Naive B cell (primary cell): ENCODE results near the gene AHCY. TPM values are rescaled to one million over a fixed set of nuclear protein-coding genes. Genes with fewer than 3 reads are reported as not detected.

Experiments
- ATAC-seq, 2 donors: fragments of 150-1000 bp; cut with Tn5 transposase; 2 replicates each; pipeline ENCODE4 v1.10.0; 2021; ENCODE audit warnings: low read depth in 2 of 2, mild to moderate bottlenecking in 2 of 2, moderate library complexity in 2 of 2
- DNase-seq: peaks from one replicate; pipeline ENCODE4 v3.0.0; 2022
- H3K27ac Mint-ChIP-seq, 6 donors: one replicate each; pipeline ENCODE4 v1.8.0; 2020 to 2022; ENCODE audit warnings: mild to moderate bottlenecking in 6 of 6, mixed read lengths in 6 of 6, moderate library complexity in 5 of 6, inconsistent platforms in 2 of 6
- H3K27me3 Mint-ChIP-seq, 3 donors: one replicate each; pipeline ENCODE4 v1.8.0; 2021 to 2022; ENCODE audit warnings: mixed read lengths in 3 of 3, mild to moderate bottlenecking in 1 of 3
- H3K36me3 Mint-ChIP-seq, 2 donors: one replicate each; pipeline ENCODE4 v1.8.0; 2020 to 2022; ENCODE audit warnings: mixed read lengths in 2 of 2, inconsistent platforms in 1 of 2, mild to moderate bottlenecking in 1 of 2
- H3K4me1 Mint-ChIP-seq, 3 donors: one replicate each; pipeline ENCODE4 v1.8.0; 2020 to 2022; ENCODE audit warnings: mixed read lengths in 3 of 3, inconsistent platforms in 1 of 3, mild to moderate bottlenecking in 1 of 3, moderate library complexity in 1 of 3
- H3K4me3 Mint-ChIP-seq, 8 donors: one replicate each; pipeline ENCODE4 v1.8.0; 2020 to 2022; ENCODE audit warnings: mild to moderate bottlenecking in 8 of 8, mixed read lengths in 8 of 8, moderate library complexity in 8 of 8, inconsistent platforms in 2 of 8
- H3K9me3 Mint-ChIP-seq, 7 donors: one replicate each; pipeline ENCODE4 v1.8.0; 2020 to 2022; ENCODE audit warnings: mixed read lengths in 7 of 7, mild to moderate bottlenecking in 5 of 7, inconsistent platforms in 2 of 7, moderate library complexity in 1 of 7
- polyA plus RNA-seq, 6 donors: library from polyadenylated mRNA; unstranded; fragments of 300-500 nt; fragmentation: Illumina TruSeq; gene quantifications; one replicate each; pipeline ENCODE4 v1.2.3, GENCODE V29; 2021; ENCODE audit warnings: low read depth in 6 of 6

The AHCY gene
- polyA plus RNA-seq, 6 donors from 2014 or later = 32.1 to 46.8 (median 34.5) TPM

GRCh38 chr20:34232494-34233087 lies 70.6 kb downstream of the AHCY start:
- Mint-ChIP-seq H3K4me3 (no peak overlapping the region), H3K27me3 (no peaks in the 10 kb centered on the region), H3K36me3 (peaks cover 5 to 11% of the 10 kb centered on the region in 2 donors), H3K27ac (no peak overlapping the region), H3K9me3 (peaks cover 4 to 12% (median 8%) of the 10 kb centered on the region in 7 donors), H3K4me1 (peaks cover 0 to 7% (median 1%) of the 10 kb centered on the region in 3 donors)
- ATAC-seq (no peak), DNase-seq (no peak)

GRCh38 chr20:34231634-34232033 lies 71.5 kb downstream of the AHCY start:
- peaks cover 0 to 8% (median 2%) of the 10 kb centered on the region in 7 donors for H3K9me3 Mint-ChIP-seq

More at GRCh38 chr20:34231634-34232033, 71.5 kb downstream of the AHCY start:
- DNase-seq (no peak), ATAC-seq (no peak)
- Mint-ChIP-seq H3K4me3 (no peak overlapping the region), H3K36me3 (peaks cover 0 to 7% of the 10 kb centered on the region in 2 donors), H3K27me3 (no peaks in the 10 kb centered on the region), H3K4me1 (peaks cover 0 to 7% (median 1%) of the 10 kb centered on the region in 3 donors), H3K27ac (no peak overlapping the region)

Other genes starting within 250 kb of the AHCY start
- 10 to 100 TPM; 17.5 to 24.6 (median 18.4) TPM for gene EIF2S2, start 191.1 kb downstream of the AHCY start, polyA plus RNA-seq
- under 1 TPM in 1 of 6 donors, not detected in 5; 0.82 TPM for gene ASIP, start 61.9 kb downstream of the AHCY start, polyA plus RNA-seq
- gene ITCH, start 59.9 kb upstream of the AHCY start, polyA plus RNA-seq = 10 to 100 TPM in 5 of 6 donors, 1 to 10 TPM in 1; 8.1 to 36.0 (median 25.3) TPM
- gene DYNLRB1, start 213.1 kb upstream of the AHCY start, polyA plus RNA-seq = 100 to 1,000 TPM; 216 to 265 (median 253) TPM